ENCODE data around the gene MED22. TPM values are rescaled to one million over a fixed set of nuclear protein-coding genes. Genes with fewer than 3 reads are reported as not detected.
A peak's percentile ranks its signal among the peaks of the same experiment; 100 is the strongest.
"Not testable (repeated sequence)": the region's sequence is repeated elsewhere in the genome, so short reads cannot be mapped to it uniquely, and the experiment has no call there.

Gene MED22
- total RNA-seq, 1 experiment from 2014 or later = 18.6 TPM

DNA sequence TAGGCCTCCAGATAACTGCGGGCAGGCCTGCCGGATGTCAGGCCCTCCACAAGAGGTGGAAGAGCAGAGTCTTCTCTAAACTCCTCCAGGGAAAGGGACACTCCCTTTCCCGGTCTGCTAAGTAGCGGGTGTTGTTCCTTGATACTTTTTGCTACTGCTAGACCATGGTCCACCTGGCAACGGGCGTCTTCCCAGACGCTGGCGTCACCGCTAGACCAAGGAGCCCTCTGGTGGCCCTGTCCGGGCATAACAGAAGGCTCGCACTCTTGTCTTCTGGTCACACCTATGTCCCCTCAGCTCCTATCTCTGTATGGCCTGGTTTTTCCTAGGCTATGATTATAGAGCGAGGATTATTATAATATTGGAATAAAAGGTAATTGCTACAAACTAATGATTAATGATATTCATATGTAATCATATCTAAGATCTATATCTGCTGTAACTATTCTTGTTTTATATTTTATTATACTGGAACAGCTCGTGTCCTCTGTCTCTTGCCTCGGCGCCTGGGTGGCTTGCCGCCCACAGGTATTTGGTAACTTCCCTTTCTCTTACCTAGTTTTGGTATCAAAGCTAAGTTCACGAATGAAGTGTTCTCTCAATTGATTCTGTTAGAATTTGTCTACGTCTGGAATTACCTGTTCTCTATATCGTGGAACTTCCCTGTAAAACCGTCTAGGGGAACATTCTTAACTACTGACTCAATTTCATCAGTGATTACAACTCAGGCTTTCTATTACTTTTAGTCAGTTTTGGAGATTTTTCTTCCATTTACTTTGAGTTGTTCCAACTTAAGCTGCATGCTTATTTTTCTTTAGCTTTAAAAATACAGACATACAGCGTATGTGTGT, 18.4 kb downstream of the MED22 start:
- not testable (repeated sequence) for DNase-seq (ENCODE audit: low read depth, low spot score); H3K4me2 ChIP-seq (ENCODE audit: low read length); H3K27me3 ChIP-seq (ENCODE audit: insufficient read depth, low read length); H2AFZ ChIP-seq (ENCODE audit: low read depth, low read length, poor library complexity, severe bottlenecking); H3K27ac ChIP-seq (ENCODE audit: low read depth, low read length); H3K9ac ChIP-seq (ENCODE audit: low read length); H3K9me3 ChIP-seq (ENCODE audit: control insufficient read depth in 1 of 2, insufficient read depth in 1 of 2, low read depth in 1 of 2, low read length in 2 of 2); BruUV-seq (replicated peaks); H3K9me2 ChIP-seq (ENCODE audit: insufficient read depth); H4K20me1 ChIP-seq (ENCODE audit: insufficient read depth); H3K4me3 ChIP-seq (replicated peaks in 1 of 2; ENCODE audit: low read depth in 1 of 2, low read length in 2 of 2)
- ChIA-PET POLR2A (interaction anchor here (0.5 to 2.1 kb wide), 5 partner anchors 18 to 235 kb away, joined by 3 to 6 read pairs (median 4); partner anchors contain the start of genes MED22 and RPL7A), CTCF (interaction anchor here (0.6 to 2.8 kb wide), 5 partner anchors 48 to 161 kb away, joined by 3 to 37 read pairs (median 13); no protein-coding TSS in a partner anchor), RAD21 (ENCODE audit: low non-redundant PET in 1 of 2, low total read pairs in 2 of 2, uncharacterized antibody in 2 of 2, unreplicated experiment in 2 of 2) (interaction anchor here (0.9 to 2.0 kb wide), 3 partner anchors 91 to 144 kb away, joined by 3 to 11 read pairs (median 4); no protein-coding TSS in a partner anchor)
- Histone ChIP-seq H3K4me1 (ENCODE audit: control insufficient read depth in 1 of 2, insufficient read depth in 2 of 2, low read length in 2 of 2) (peaks cover 5 to 15% of the 10 kb centered on the region in 2 experiments), H3K36me3 (ENCODE audit: control insufficient read depth in 1 of 2, insufficient read depth in 2 of 2, low read length in 2 of 2) (peaks cover 34 to 38% of the 10 kb centered on the region in 2 experiments; a peak in 3 of 4 replicates), H3K79me2 (ENCODE audit: insufficient read depth, low read length) (peaks cover 29% of the 10 kb centered on the region)
- intact Hi-C loops (cut with micrococcal nuclease) = loop anchor here (1.0 to 5.0 kb wide), 4 partner anchors 77 to 145 kb away; no protein-coding TSS in a partner anchor
- peak; percentile 48 for ATAC-seq
- TF ChIP-seq CEBPB (IDR thresholded peaks at IDR 0.05; ENCODE audit: low read depth) (0 out of 2 replicates have a peak, but pooled peaks have one; percentile 4), POLR2AphosphoS5 (IDR thresholded peaks at IDR 0.05; ENCODE audit: low read depth, low read length) (peak; percentile 41), RAD21 (IDR thresholded peaks at IDR 0.05; ENCODE audit: low read depth) (peak; percentile 76), JUND (IDR thresholded peaks at IDR 0.05) (0 out of 2 replicates have a peak, but pooled peaks have one; percentile 17)
- TF ChIP-seq, protein P1, sequence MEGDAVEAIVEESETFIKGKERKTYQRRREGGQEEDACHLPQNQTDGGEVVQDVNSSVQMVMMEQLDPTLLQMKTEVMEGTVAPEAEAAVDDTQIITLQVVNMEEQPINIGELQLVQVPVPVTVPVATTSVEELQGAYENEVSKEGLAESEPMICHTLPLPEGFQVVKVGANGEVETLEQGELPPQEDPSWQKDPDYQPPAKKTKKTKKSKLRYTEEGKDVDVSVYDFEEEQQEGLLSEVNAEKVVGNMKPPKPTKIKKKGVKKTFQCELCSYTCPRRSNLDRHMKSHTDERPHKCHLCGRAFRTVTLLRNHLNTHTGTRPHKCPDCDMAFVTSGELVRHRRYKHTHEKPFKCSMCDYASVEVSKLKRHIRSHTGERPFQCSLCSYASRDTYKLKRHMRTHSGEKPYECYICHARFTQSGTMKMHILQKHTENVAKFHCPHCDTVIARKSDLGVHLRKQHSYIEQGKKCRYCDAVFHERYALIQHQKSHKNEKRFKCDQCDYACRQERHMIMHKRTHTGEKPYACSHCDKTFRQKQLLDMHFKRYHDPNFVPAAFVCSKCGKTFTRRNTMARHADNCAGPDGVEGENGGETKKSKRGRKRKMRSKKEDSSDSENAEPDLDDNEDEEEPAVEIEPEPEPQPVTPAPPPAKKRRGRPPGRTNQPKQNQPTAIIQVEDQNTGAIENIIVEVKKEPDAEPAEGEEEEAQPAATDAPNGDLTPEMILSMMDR (IDR thresholded peaks at IDR 0.05 in 2 of 3, conservative IDR thresholded peaks at IDR 0.05 in 1 of 3; ENCODE audit: borderline replicate concordance in 1 of 3, insufficient read depth in 1 of 3, low read depth in 2 of 3, low read length in 2 of 3) = peak; percentile 58 to 68 (median 64); a peak in 5 of 6 replicates
